HCT116 (cell line): ENCODE results near the gene ANKRD6. TPM values are rescaled to one million over a fixed set of nuclear protein-coding genes. Genes with fewer than 3 reads are reported as not detected.

ENCODE experiments used
- ATAC-seq: fragments of 200-7000 bp; cut with Tn5 transposase; 2 replicates; pipeline ENCODE4 v1.9.1; 2020; ENCODE audit warnings: mild to moderate bottlenecking, moderate library complexity
- BruUV-seq: library from RNA; stranded (reverse); fragments of 400-500 nt; replicated peaks from 2 replicates; lab custom pipeline; 2021; lab: Mats Ljungman, UMichigan
- CTCF ChIA-PET: fragments of 300-600 bp; sonication (Branson Sonifier 250); formaldehyde crosslinking; loops from one replicate; lab custom pipeline; 2021; ENCODE audit warnings: antibody characterized with exemption; lab: Charles Lee
- POLR2A ChIA-PET: fragments of 300-600, 350-600 bp; sonication (Branson Sonifier 250); formaldehyde crosslinking; loops from one replicate; lab custom pipeline; 2021; ENCODE audit warnings: antibody characterized with exemption; lab: Charles Lee
- RAD21 ChIA-PET, 2 experiments: fragments of 300-600 bp; sonication (Branson Sonifier 250); formaldehyde crosslinking; loops; one replicate each; lab custom pipeline; 2023; ENCODE audit warnings: low total read pairs in 2 of 2; ENCODE audit not compliant: uncharacterized antibody in 2 of 2, unreplicated experiment in 2 of 2, low non-redundant PET in 1 of 2; lab: Charles Lee
- DNase-seq: peaks from one replicate; pipeline ENCODE4 v3.0.0-alpha.2; 2010; ENCODE audit warnings: low read depth, low spot score
- H2AFZ ChIP-seq: fragments of 200-600 bp; shearing (Covaris generic), sonication (generic); 2 replicates; pipeline ENCODE4 v1.6.1; 2017; ENCODE audit warnings: low read depth, mixed run types, mixed read lengths, antibody characterized with exemption, low read length; ENCODE audit not compliant: poor library complexity, severe bottlenecking
- H3K27ac ChIP-seq: 2 replicates; pipeline ENCODE4 v1.5.1; 2012; ENCODE audit warnings: low read depth, low read length
- H3K27me3 ChIP-seq: fragments of 200-600 bp; sonication (generic); 2 replicates; pipeline ENCODE4 v1.6.1; 2016; ENCODE audit warnings: mixed run types, low read length, mixed read lengths; ENCODE audit not compliant: insufficient read depth
- H3K36me3 ChIP-seq, 2 experiments: fragments of 200-500 bp in 1 of 2; fragments of 200-600 bp in 1 of 2; sonication (Bioruptor generic) in 1 of 2; sonication (generic) in 1 of 2; 2 replicates each; pipeline versions ENCODE4 v1.5.1 to v1.6.1; 2014 to 2016; ENCODE audit warnings: low read length in 2 of 2, inconsistent platforms in 1 of 2, mixed read lengths in 1 of 2, mixed run types in 1 of 2; ENCODE audit not compliant: insufficient read depth in 2 of 2, control insufficient read depth in 1 of 2
- H3K4me1 ChIP-seq, 2 experiments: fragments of 200-600 bp in 1 of 2; sonication (generic) in 1 of 2; 2 replicates each; pipeline versions ENCODE4 v1.5.1 to v1.6.1; 2012 to 2017; ENCODE audit warnings: low read length in 2 of 2, inconsistent platforms in 1 of 2, mild to moderate bottlenecking in 1 of 2, mixed read lengths in 1 of 2, mixed run types in 1 of 2, moderate library complexity in 1 of 2; ENCODE audit not compliant: insufficient read depth in 2 of 2, control insufficient read depth in 1 of 2
- H3K4me2 ChIP-seq: fragments of 200-600 bp; sonication (generic); 2 replicates; pipeline ENCODE4 v1.6.1; 2017; ENCODE audit warnings: mixed run types, low read length, mixed read lengths
- H3K4me3 ChIP-seq, 2 experiments: fragments of 200-600 bp in 1 of 2; sonication (generic) in 1 of 2; replicated peaks in 1 of 2; 2 replicates each; pipeline ENCODE4 v1.5.1; 2011 to 2016; ENCODE audit warnings: low read length in 2 of 2, control low read depth in 1 of 2, low read depth in 1 of 2, mild to moderate bottlenecking in 1 of 2, mixed read lengths in 1 of 2, mixed run types in 1 of 2
- H3K79me2 ChIP-seq: fragments of 200-600 bp; sonication (generic); 2 replicates; pipeline ENCODE4 v1.6.1; 2017; ENCODE audit warnings: mild to moderate bottlenecking, mixed run types, low read length, moderate library complexity, mixed read lengths; ENCODE audit not compliant: insufficient read depth
- H3K9ac ChIP-seq: fragments of 200-600 bp; sonication (generic); 2 replicates; pipeline ENCODE4 v1.6.1; 2016; ENCODE audit warnings: low read length, mixed read lengths
- H3K9me2 ChIP-seq: fragments of 200-600 bp; sonication (generic), shearing (Covaris generic); 2 replicates; pipeline ENCODE4 v1.6.1; 2017; ENCODE audit warnings: mixed run types, mild to moderate bottlenecking, moderate library complexity; ENCODE audit not compliant: insufficient read depth
- H3K9me3 ChIP-seq, 2 experiments: fragments of 200-500 bp in 1 of 2; fragments of 200-600 bp in 1 of 2; sonication (Bioruptor generic) in 1 of 2; sonication (generic) in 1 of 2; 2 replicates each; pipeline ENCODE4 v1.6.1; 2014 to 2017; ENCODE audit warnings: low read length in 2 of 2, mixed read lengths in 2 of 2, inconsistent platforms in 1 of 2, low read depth in 1 of 2, mild to moderate bottlenecking in 1 of 2, mixed run types in 1 of 2, moderate library complexity in 1 of 2; ENCODE audit not compliant: control insufficient read depth in 1 of 2, insufficient read depth in 1 of 2
- H4K20me1 ChIP-seq: fragments of 200-600 bp; sonication (generic), shearing (Covaris generic); 2 replicates; pipeline ENCODE4 v1.6.1; 2017; ENCODE audit warnings: mixed run types, mild to moderate bottlenecking, moderate library complexity; ENCODE audit not compliant: insufficient read depth
- CBX3 ChIP-seq: IDR thresholded peaks from 2 replicates; pipeline ENCODE4 v1.6.1; 2012; ENCODE audit warnings: low read depth
- CEBPB ChIP-seq: IDR thresholded peaks from 2 replicates; pipeline ENCODE4 v1.6.1; 2012; ENCODE audit warnings: low read depth
- EGR1 ChIP-seq: IDR thresholded peaks from 2 replicates; pipeline ENCODE4 v1.6.1; 2012; ENCODE audit warnings: low read depth
- ELF1 ChIP-seq: IDR thresholded peaks from 2 replicates; pipeline ENCODE4 v1.6.1; 2012; ENCODE audit warnings: low read depth, borderline replicate concordance
- EZH2phosphoT487 ChIP-seq: fragments of 200-600 bp; IDR thresholded peaks from 2 replicates; pipeline ENCODE4 v1.6.1; 2018; ENCODE audit warnings: antibody characterized with exemption, borderline replicate concordance
- FOSL1 ChIP-seq: IDR thresholded peaks from 2 replicates; pipeline ENCODE4 v1.6.1; 2012; ENCODE audit warnings: low read depth
- POLR2A ChIP-seq: IDR thresholded peaks from 2 replicates; pipeline ENCODE4 v1.7.0; 2011; ENCODE audit warnings: borderline replicate concordance; ENCODE audit not compliant: insufficient read depth, insufficient read length; ENCODE audit errors: extremely low read depth
- POLR2AphosphoS5 ChIP-seq: IDR thresholded peaks from 2 replicates; pipeline ENCODE4 v1.6.1; 2011; ENCODE audit warnings: mild to moderate bottlenecking, low read depth, low read length, moderate library complexity
- RAD21 ChIP-seq: IDR thresholded peaks from 2 replicates; pipeline ENCODE4 v1.6.1; 2012; ENCODE audit warnings: low read depth, mild to moderate bottlenecking
- REST ChIP-seq: IDR thresholded peaks from 2 replicates; pipeline ENCODE4 v1.6.1; 2012; ENCODE audit warnings: low read depth
- SIN3A ChIP-seq: IDR thresholded peaks from 2 replicates; pipeline ENCODE4 v1.6.1; 2012; ENCODE audit warnings: low read depth
- SP1 ChIP-seq: IDR thresholded peaks from 2 replicates; pipeline ENCODE4 v1.6.1; 2012; ENCODE audit warnings: low read depth
- SRF ChIP-seq: IDR thresholded peaks from 2 replicates; pipeline ENCODE4 v1.6.1; 2012; ENCODE audit warnings: low read depth
- TCF7L2 ChIP-seq: IDR thresholded peaks from 2 replicates; pipeline ENCODE4 v1.7.0; 2011; ENCODE audit warnings: borderline replicate concordance, inconsistent platforms; ENCODE audit not compliant: insufficient read depth, insufficient read length; ENCODE audit errors: extremely low read depth
- YY1 ChIP-seq: IDR thresholded peaks from 2 replicates; pipeline ENCODE4 v1.6.1; 2011; ENCODE audit warnings: low read length, low read depth, moderate library complexity, mild to moderate bottlenecking; ENCODE audit not compliant: insufficient replicate concordance; ENCODE audit errors: extremely low read depth
- ZFX ChIP-seq: fragments of 450-650 bp; IDR thresholded peaks from 2 replicates; pipeline ENCODE4 v1.6.1; 2017
- ZNF274 ChIP-seq: fragments of 200-500 bp; sonication (Bioruptor generic); IDR thresholded peaks from 2 replicates; pipeline ENCODE4 v1.6.1; 2014; ENCODE audit warnings: mild to moderate bottlenecking, low read depth, low read length, inconsistent platforms
- intact Hi-C: fragments of 100-400 bp; cut with micrococcal nuclease; formaldehyde crosslinking; loops from 2 replicates; pipeline ENCODE4 v1.10.0; 2022
- total RNA-seq: library from RNA; stranded (reverse); gene quantifications from one replicate; pipeline ENCODE4 v1.2.1, GENCODE V29; 2021; ENCODE audit not compliant: unreplicated experiment
- TF ChIP-seq, protein P1 (sequence below): IDR thresholded peaks from 2 replicates; pipeline ENCODE4 v1.6.1; 2011; ENCODE audit warnings: mild to moderate bottlenecking, low read length, moderate library complexity; ENCODE audit not compliant: insufficient replicate concordance; ENCODE audit errors: extremely low read depth
- TF ChIP-seq, protein P2 (sequence below), 3 experiments: fragments of 200-600 bp in 1 of 3; sonication (generic) in 1 of 3; IDR thresholded peaks in 2 of 3; conservative IDR thresholded peaks in 1 of 3; 2 replicates each; pipeline ENCODE4 v1.5.1; 2012 to 2017; ENCODE audit warnings: low read depth in 2 of 3, low read length in 2 of 3, antibody characterized with exemption in 1 of 3, borderline replicate concordance in 1 of 3, control low read depth in 1 of 3, mild to moderate bottlenecking in 1 of 3, mixed read lengths in 1 of 3, mixed run types in 1 of 3, moderate library complexity in 1 of 3; ENCODE audit not compliant: insufficient read depth in 1 of 3

The ANKRD6 gene
- total RNA-seq, 1 experiment from 2014 or later: 9.9 TPM

GRCh38 chr6:89501222-89501621, 68.3 kb downstream of the ANKRD6 start:
- no TSS peak for BruUV-seq
- RAD21 ChIA-PET: no interaction called here
- POLR2A ChIA-PET: no interaction called here

More at GRCh38 chr6:89501222-89501621, 68.3 kb downstream of the ANKRD6 start:
- Histone ChIP-seq H3K9me2 (no peaks in the 10 kb centered on the region), H3K36me3 (no peaks in the 10 kb centered on the region), H3K27ac (no peak overlapping the region), H3K4me1 (no peaks in the 10 kb centered on the region), H3K79me2 (no peaks in the 10 kb centered on the region), H2AFZ (no peak overlapping the region), H3K9me3 (no peaks in the 10 kb centered on the region), H3K4me3 (no peak overlapping the region), H4K20me1 (no peaks in the 10 kb centered on the region), H3K4me2 (no peak overlapping the region), H3K9ac (no peak overlapping the region), H3K27me3 (no peaks in the 10 kb centered on the region)
- no peak for DNase-seq
- TF ChIP-seq SIN3A: no peak
- no peak for TF ChIP-seq ZFX
- TF ChIP-seq, protein P1, sequence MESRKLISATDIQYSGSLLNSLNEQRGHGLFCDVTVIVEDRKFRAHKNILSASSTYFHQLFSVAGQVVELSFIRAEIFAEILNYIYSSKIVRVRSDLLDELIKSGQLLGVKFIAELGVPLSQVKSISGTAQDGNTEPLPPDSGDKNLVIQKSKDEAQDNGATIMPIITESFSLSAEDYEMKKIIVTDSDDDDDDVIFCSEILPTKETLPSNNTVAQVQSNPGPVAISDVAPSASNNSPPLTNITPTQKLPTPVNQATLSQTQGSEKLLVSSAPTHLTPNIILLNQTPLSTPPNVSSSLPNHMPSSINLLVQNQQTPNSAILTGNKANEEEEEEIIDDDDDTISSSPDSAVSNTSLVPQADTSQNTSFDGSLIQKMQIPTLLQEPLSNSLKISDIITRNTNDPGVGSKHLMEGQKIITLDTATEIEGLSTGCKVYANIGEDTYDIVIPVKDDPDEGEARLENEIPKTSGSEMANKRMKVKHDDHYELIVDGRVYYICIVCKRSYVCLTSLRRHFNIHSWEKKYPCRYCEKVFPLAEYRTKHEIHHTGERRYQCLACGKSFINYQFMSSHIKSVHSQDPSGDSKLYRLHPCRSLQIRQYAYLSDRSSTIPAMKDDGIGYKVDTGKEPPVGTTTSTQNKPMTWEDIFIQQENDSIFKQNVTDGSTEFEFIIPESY: no peak
- TF ChIP-seq EGR1: no peak
- TF ChIP-seq ELF1: no peak
- TF ChIP-seq TCF7L2: no peak
- no peak for TF ChIP-seq EZH2phosphoT487
- TF ChIP-seq, protein P2, sequence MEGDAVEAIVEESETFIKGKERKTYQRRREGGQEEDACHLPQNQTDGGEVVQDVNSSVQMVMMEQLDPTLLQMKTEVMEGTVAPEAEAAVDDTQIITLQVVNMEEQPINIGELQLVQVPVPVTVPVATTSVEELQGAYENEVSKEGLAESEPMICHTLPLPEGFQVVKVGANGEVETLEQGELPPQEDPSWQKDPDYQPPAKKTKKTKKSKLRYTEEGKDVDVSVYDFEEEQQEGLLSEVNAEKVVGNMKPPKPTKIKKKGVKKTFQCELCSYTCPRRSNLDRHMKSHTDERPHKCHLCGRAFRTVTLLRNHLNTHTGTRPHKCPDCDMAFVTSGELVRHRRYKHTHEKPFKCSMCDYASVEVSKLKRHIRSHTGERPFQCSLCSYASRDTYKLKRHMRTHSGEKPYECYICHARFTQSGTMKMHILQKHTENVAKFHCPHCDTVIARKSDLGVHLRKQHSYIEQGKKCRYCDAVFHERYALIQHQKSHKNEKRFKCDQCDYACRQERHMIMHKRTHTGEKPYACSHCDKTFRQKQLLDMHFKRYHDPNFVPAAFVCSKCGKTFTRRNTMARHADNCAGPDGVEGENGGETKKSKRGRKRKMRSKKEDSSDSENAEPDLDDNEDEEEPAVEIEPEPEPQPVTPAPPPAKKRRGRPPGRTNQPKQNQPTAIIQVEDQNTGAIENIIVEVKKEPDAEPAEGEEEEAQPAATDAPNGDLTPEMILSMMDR (IDR thresholded peaks at IDR 0.05 in 2 of 3, conservative IDR thresholded peaks at IDR 0.05 in 1 of 3; ENCODE audit: borderline replicate concordance in 1 of 3, insufficient read depth in 1 of 3, low read depth in 2 of 3, low read length in 2 of 3): no peak
- TF ChIP-seq CBX3: no peak
- TF ChIP-seq YY1: no peak
- no peak for TF ChIP-seq FOSL1
- no peak for TF ChIP-seq CEBPB
- TF ChIP-seq RAD21: no peak
- TF ChIP-seq SP1: no peak
- TF ChIP-seq SRF: no peak
- TF ChIP-seq POLR2A: no peak
- no peak for TF ChIP-seq REST
- no peak for TF ChIP-seq POLR2AphosphoS5
- TF ChIP-seq ZNF274: no peak
- CTCF ChIA-PET: no interaction called here
- intact Hi-C loops: no loop called here
- ATAC-seq: no peak
